Lower leg skin (tissue), 4 donors: ENCODE measurements around the gene MCAT. TPM values are rescaled to one million over a fixed set of nuclear protein-coding genes. Genes with fewer than 3 reads are reported as not detected.

Experiments used
- DNase-seq, 2 donors: peaks; one replicate each; pipeline ENCODE4 v3.0.0-alpha.2; 2019; ENCODE audit warnings: low spot score in 2 of 2
- H3K4me3 ChIP-seq: fragments of 200-600 bp; sonication (generic); 2 replicates; pipeline ENCODE4 v1.5.1; 2017; ENCODE audit warnings: mild to moderate bottlenecking, low read depth; ENCODE audit not compliant: poor library complexity, severe bottlenecking
- CTCF ChIP-seq, 3 donors: fragments of 450-650 bp; IDR thresholded peaks; one replicate each; pipeline ENCODE4 v1.5.1; 2016; ENCODE audit warnings: antibody characterized with exemption in 3 of 3, mild to moderate bottlenecking in 3 of 3, moderate library complexity in 2 of 3
- POLR2A ChIP-seq, 2 donors: fragments of 450-650 bp; IDR thresholded peaks; one replicate each; pipeline ENCODE4 v1.6.1; 2016 to 2017; ENCODE audit warnings: antibody characterized with exemption in 2 of 2, mild to moderate bottlenecking in 1 of 2, moderate library complexity in 1 of 2
- WGBS, 2 donors: methylation state at CpG; one replicate each; pipeline ENCODE4 v1.1.5; 2018; 5-methylcytosine and 5-hydroxymethylcytosine counted together
- intact Hi-C: fragments of 100-400 bp; cut with DNase I; formaldehyde crosslinking; loops from one replicate; pipeline ENCODE4 v1.15.0; 2023; ENCODE audit warnings: low total_unique reads
- total RNA-seq, 4 donors: library from RNA; depleted of rRNA; stranded (reverse); fragments of >200 nt; gene quantifications; one replicate each; pipeline ENCODE4 v1.1.0, GENCODE V29; 2016

The MCAT gene
- total RNA-seq, 4 donors from 2014 or later: 21.5 to 28.1 (median 25.5) TPM

GRCh38 chr22:43158778-43159483 is 15.7 kb upstream of the MCAT start:
- H3K4me3 ChIP-seq: no peak overlapping the region
- intact Hi-C loops: no loop called here
- WGBS, 2 donors: 80 to 85% methylated on average over 22 of the region's 24 CpGs
- TF ChIP-seq CTCF (IDR thresholded peaks at IDR 0.05) (no peak), POLR2A (IDR thresholded peaks at IDR 0.05) (no peak)
- peak in 1 of 2 donors; percentile 83 for DNase-seq

GRCh38 chr22:43157874-43158546 is 14.8 kb upstream of the MCAT start:
- DNase-seq: no peak
- H3K4me3 ChIP-seq: no peak overlapping the region
- TF ChIP-seq CTCF (IDR thresholded peaks at IDR 0.05) (no peak), POLR2A (IDR thresholded peaks at IDR 0.05) (no peak)
- intact Hi-C loops: no loop called here
- WGBS, 2 donors: 60 to 71% methylated on average over 9 of the region's 9 CpGs

- no peak for DNase-seq
- WGBS, 2 donors: 76 to 80% methylated on average over 12 of the region's 12 CpGs
- no peak overlapping the region for H3K4me3 ChIP-seq
- intact Hi-C loops: no loop called here
- TF ChIP-seq POLR2A (IDR thresholded peaks at IDR 0.05) (no peak), CTCF (IDR thresholded peaks at IDR 0.05) (no peak)
Measured at GRCh38 chr22:43156413-43156812, 13.2 kb upstream of the MCAT start.

GRCh38 chr22:43155789-43156188 is 12.6 kb upstream of the MCAT start:
- intact Hi-C loops: loop anchor here (2.0 kb wide), 1 partner anchor 27 kb away; no protein-coding TSS in a partner anchor
- TF ChIP-seq CTCF (IDR thresholded peaks at IDR 0.05): no peak
- WGBS, 2 donors: 64 to 66% methylated on average over 5 of the region's 5 CpGs
- no peak overlapping the region for H3K4me3 ChIP-seq
- DNase-seq: no peak

GRCh38 chr22:43154887-43155536 is 11.8 kb upstream of the MCAT start:
- peak; percentile 47 to 93 for DNase-seq
- intact Hi-C loops: loop anchor here (2.0 kb wide), 1 partner anchor 26 kb away; no protein-coding TSS in a partner anchor
- TF ChIP-seq POLR2A (IDR thresholded peaks at IDR 0.05): no peak
- no peak for TF ChIP-seq CTCF (IDR thresholded peaks at IDR 0.05)
- H3K4me3 ChIP-seq: no peak overlapping the region
- 63 to 75% methylated on average over 24 to 25 of the region's 27 CpGs for WGBS, 2 donors
